Measurements from ENCODE around the gene NEK9.
"Not testable (repeated sequence)": the region's sequence is repeated elsewhere in the genome, so short reads cannot be mapped to it uniquely, and the experiment has no call there.

The NEK9 gene

DNA sequence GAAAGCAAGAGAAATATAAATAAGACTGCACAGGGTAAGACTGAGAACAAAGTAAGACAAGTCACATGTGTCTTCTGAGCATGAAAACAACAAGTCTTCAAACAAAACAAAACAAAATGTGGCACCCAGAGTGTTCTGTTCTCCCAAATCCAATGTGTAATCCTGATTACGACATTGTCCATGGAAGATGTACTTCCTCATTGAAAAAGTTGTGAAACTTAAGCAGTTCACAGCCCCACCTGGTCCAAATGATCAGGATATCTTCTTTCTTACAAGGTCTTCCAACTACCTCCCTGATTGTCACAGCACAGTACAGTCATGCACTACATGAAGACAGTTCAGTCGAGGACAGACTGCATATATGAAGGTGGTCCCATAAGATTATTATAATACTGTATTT, 23.3 kb upstream of the NEK9 start:
- no peak for DNase-seq

DNA sequence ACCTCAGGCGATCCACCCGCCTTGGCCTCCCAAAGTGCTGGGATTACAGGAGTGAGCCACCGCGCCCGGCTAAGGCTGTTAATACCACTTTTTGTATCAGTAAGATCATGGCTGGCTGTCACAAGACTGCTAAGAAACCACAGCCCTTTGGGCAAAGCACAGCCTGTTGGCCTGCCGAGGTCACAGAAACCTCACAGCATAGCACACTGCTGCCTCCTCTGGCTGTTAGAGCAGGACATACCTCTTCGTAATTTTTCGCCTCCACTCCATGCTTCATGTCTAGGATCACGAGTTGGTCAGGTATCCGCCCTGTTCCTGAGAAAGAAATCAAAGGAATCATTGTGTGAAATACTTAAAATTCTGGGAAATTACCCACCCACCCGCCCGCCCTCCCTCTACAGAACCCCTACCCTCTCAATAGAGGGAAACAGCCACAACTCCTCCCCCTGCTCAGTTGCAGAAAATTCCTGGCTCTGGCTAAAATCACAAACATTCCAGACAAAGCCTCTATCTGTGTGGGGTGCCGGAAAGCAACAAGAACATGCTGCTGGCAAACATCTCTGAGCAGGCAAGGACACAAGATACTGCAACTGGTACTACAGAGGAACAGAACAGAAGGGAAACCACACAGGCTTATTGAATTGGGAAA, 20.7 kb upstream of the NEK9 start:
- DNase-seq: no peak

More for the DNA sequence above, 23.3 kb upstream of the NEK9 start:
- in situ Hi-C loops (cut with MboI; ENCODE audit: low pct_unique_long_range_greater_than_20kb, low sequenced_read_pairs): no loop called here

DNA sequence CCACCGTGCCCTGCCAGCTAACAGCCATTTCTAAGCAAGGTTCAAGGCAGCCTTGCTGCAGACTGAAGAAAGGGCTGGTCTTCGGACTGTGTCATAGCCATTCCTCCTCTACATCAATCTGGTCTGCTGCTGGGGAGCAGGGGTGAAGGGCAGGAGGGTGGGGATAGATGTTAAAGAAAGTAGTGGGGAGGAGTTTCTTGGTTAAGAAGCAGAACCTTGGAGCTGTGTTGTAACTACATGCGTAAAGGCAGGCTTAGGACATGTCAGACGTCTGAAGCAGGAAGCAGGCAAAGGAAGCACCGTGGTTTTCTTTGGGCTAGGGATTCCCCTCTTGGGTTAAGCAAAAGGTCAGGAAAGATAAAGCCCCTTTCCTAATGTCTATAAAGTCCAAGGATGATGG, 18.1 kb upstream of the NEK9 start:
- in situ Hi-C loops (cut with MboI; ENCODE audit: low pct_unique_long_range_greater_than_20kb, low sequenced_read_pairs): loop anchor here (10.0 to 25.0 kb wide), 2 partner anchors 150 to 342 kb away; no protein-coding TSS in a partner anchor
- DNase-seq: peak; percentile 51

More for the DNA sequence above, 20.7 kb upstream of the NEK9 start:
- in situ Hi-C loops (cut with MboI; ENCODE audit: low pct_unique_long_range_greater_than_20kb, low sequenced_read_pairs): loop anchor here (10.0 to 25.0 kb wide), 2 partner anchors 147 to 340 kb away; no protein-coding TSS in a partner anchor

DNA sequence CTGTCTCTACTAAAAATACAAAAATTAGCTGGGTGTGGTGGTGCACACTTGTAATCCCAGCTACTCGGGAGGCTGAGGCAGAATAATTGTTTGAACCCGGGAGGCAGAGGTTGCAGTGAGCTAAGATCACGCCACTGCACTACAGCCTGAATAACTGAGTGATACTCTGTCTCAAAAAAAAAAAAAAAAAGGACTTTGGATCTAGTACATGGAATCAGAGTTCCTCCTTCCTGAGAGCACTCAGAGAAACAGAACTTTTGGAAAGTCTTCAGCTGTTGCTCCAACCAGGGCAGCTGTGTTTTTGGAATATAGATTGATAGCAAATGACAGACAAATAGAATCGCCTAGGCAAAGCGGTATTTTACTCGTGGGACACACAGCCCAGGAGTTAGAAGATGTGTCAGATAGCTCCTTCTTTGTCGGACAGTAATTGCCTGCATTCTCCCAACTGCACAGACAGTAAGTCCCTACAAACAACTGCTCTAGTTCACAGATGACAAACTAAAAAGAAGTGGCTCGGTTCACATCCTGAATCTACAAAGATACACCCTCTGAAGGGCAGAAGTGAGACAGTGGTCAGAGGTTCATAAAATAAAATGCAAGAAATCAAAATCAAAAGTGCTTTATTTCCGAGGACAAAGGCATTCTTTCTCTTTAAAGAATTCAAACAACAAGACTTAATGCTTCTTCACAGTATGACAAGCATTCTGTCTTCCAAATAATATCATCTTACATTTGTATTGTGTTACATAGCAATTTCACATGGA, 17.1 kb upstream of the NEK9 start:
- in situ Hi-C loops (cut with MboI; ENCODE audit: low pct_unique_long_range_greater_than_20kb, low sequenced_read_pairs): loop anchor here (10.0 to 25.0 kb wide), 2 partner anchors 151 to 343 kb away; no protein-coding TSS in a partner anchor
- DNase-seq: no peak

DNA sequence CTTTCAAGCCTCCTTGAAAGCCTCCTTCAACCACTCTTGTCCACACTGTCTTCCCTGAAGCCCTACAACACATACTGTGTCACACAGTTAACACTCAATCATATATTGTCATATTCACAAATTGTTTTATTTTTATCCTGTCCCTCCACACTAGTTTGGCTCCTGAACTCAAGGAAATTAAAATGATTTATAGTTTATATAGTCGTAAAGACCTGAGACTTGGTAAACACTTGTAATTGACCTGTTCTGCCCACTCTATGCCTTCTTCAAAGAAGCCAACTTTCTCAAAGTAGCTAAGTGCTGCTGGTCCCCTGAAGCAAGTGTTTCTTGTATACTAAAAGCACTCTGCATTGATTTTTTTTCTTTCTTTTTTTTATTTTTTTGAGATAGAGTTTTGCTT, 15.6 kb upstream of the NEK9 start:
- DNase-seq: no peak
- in situ Hi-C loops (cut with MboI; ENCODE audit: low pct_unique_long_range_greater_than_20kb, low sequenced_read_pairs): loop anchor here (10.0 to 25.0 kb wide), 2 partner anchors 152 to 345 kb away; no protein-coding TSS in a partner anchor

DNA sequence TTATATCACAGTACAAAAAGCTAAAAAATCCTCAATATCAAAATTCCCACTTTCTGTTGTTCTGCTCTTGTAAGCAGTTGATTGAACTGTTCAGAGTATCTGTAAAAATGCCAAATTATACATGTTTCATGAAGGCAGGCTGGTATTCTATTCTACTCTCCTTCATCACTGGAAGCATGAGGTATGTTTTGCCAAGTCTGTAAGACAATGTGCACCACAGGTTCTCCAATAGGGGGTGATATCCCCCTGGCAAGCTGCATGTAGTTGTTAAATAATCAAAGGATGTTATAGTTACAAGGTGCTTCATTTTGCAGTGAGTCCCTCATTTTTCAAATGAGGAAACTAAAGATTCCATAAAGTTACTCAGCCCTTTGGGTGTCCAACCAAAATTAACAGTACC, 15.1 kb upstream of the NEK9 start:
- in situ Hi-C loops (cut with MboI; ENCODE audit: low pct_unique_long_range_greater_than_20kb, low sequenced_read_pairs): loop anchor here (10.0 to 25.0 kb wide), 2 partner anchors 153 to 345 kb away; no protein-coding TSS in a partner anchor
- DNase-seq: peak; percentile 53

DNA sequence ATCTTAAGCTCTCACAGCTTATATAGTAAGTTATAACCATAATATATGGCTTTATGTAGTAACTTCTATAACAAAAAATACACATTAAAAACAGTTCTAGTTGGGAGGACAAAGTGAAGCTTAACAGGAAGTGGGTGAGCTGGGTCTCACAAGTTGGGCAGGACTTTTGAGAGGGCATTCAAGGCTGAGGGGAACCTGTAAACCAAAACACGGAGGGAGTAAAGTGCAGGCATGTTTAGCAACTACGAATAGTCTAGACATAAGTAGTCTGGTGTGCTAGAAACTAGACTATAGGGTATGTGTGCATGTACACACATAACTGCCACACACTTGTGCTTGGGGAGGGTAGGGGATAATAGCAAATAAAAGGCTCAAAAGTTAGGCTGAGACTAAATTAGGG, 14.2 kb upstream of the NEK9 start:
- DNase-seq: no peak
- in situ Hi-C loops (cut with MboI; ENCODE audit: low pct_unique_long_range_greater_than_20kb, low sequenced_read_pairs): loop anchor here (10.0 to 25.0 kb wide), 2 partner anchors 154 to 346 kb away; no protein-coding TSS in a partner anchor

DNA sequence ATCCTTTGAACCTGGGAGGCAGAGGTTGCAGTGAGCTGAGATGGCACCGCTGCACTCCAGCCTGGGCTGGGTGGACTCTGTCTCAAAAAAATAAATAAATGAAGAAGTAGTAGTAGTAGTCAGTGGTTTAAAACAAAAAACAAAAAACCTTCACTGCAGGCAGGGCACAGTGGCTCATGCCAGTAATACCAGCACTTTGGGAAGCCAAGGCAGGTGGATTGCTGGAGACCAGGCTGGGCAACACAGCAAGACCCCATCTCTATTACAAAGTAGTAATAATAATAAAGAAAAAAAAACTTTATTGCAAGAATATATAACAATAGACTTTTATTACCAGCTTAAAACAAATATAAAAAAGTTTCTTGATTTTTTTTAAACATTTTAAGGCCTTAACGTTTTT, 13.8 kb upstream of the NEK9 start:
- DNase-seq: no peak
- in situ Hi-C loops (cut with MboI; ENCODE audit: low pct_unique_long_range_greater_than_20kb, low sequenced_read_pairs): loop anchor here (10.0 to 25.0 kb wide), 2 partner anchors 154 to 347 kb away; no protein-coding TSS in a partner anchor

DNA sequence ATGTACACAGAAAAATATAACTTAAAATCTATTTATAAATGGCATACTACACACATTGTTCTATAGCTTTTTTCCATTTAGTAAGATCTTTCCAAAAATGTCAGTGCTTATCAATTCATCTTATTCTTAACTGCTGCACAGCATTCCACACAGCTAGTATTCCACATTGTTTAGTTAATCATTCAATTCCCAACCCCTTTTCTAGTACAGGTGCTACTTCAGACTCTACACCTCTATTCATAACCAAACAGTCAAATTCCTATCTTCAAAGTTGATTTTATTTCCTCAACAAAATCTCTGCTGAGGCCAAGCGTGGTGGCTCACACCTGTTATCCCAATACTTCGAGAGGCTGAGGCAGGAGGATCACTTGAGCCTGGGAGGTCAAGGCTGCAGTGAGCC, 12.3 kb upstream of the NEK9 start:
- DNase-seq: no peak
- in situ Hi-C loops (cut with MboI; ENCODE audit: low pct_unique_long_range_greater_than_20kb, low sequenced_read_pairs): loop anchor here (25.0 kb wide), 1 partner anchor 348 kb away; no protein-coding TSS in a partner anchor

DNA sequence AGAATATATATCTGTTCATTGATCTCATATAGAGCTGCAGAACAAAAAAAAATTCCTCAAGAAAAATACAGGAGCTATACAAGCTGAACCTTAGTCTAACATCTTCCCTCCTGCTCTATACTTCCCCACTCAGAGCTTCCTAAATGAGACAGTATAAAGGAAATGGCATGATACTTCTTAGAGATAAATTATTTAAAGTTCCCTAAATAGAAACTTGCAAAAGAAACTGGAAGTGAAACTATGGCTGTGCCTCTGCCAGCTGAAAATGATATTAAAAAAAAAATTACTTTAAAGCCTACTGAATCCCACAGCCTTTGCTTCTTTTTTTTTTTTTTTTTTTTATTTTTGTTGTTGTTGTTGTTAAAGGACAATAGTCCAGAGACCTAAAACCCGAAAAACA, 11.6 kb upstream of the NEK9 start:
- DNase-seq: peak; percentile 43
- in situ Hi-C loops (cut with MboI; ENCODE audit: low pct_unique_long_range_greater_than_20kb, low sequenced_read_pairs): loop anchor here (25.0 kb wide), 1 partner anchor 349 kb away; no protein-coding TSS in a partner anchor

DNA sequence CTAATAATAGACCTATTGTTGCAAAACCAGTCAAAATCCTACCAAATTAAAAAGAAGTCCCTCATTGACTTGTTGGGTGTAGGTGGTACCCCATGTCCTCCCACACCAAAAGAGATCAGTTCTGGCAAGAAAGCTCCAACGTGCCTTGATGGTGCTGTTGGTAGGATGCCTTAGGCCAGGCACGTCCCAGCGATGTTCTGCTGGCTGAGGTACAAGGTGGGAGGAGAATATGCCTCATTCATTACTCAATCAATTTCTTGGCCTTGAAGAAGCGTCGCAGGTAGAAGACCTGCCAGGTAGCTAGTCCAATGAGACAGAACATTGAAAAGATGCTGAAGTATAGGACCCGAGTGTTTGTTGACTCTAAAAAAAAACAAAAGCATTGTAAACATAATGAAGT, 7.8 kb upstream of the NEK9 start:
- DNase-seq: no peak
- in situ Hi-C loops (cut with MboI; ENCODE audit: low pct_unique_long_range_greater_than_20kb, low sequenced_read_pairs): loop anchor here (25.0 kb wide), 1 partner anchor 353 kb away; no protein-coding TSS in a partner anchor

DNA sequence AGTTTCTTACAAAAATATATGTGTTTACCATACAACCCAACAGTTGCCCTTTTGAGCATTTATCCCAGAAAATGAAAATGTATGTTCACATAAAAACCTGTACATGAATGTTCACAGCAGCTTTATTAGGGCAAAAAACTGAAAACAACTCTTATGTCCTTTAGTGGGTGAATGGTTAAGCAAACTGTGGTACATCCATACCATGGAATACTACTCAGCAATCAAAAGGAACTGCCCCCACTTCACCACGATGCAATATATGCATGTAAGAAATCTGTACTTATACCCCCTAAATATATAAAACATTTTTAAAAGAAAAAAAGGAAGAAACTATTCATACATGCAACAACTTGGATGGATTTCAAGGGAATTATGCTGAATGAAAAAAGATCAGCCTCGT, 6.7 kb upstream of the NEK9 start:
- no peak for DNase-seq
- in situ Hi-C loops (cut with MboI; ENCODE audit: low pct_unique_long_range_greater_than_20kb, low sequenced_read_pairs): loop anchor here (25.0 kb wide), 1 partner anchor 354 kb away; no protein-coding TSS in a partner anchor

DNA sequence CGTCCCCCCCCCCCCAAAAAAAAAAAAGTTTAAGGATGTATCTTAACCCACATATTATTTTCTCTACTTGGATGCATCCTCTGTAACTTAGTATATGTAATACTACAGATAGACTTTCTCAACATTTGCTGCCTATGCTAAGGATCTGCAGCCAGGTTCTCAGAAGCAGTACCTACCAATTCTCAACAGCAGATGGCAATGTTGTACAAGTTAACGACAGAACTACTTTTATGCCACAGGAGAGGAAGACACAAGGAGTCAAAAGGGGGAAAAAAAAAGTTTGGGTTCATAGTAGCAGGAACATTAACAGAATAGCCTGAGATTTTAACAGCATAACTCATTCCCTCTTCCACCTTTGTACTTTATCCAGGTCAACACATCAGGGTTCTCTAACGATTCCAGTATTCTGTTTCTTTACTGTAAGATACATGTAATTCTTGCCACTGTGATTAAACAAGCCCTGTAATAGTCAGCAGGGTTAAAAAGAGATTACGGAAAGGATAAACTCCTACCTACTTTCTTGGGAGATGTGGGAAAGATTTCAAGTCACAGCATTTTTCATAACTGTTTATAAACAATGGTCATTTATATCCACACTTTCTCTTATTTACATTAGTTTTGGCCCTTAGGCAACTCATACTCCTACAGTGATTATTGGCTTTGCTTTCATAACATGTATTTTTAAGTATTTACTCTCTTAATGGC, 5.7 kb upstream of the NEK9 start:
- in situ Hi-C loops (cut with MboI; ENCODE audit: low pct_unique_long_range_greater_than_20kb, low sequenced_read_pairs): loop anchor here (25.0 kb wide), 1 partner anchor 355 kb away; no protein-coding TSS in a partner anchor
- DNase-seq: peak; percentile 92

DNA sequence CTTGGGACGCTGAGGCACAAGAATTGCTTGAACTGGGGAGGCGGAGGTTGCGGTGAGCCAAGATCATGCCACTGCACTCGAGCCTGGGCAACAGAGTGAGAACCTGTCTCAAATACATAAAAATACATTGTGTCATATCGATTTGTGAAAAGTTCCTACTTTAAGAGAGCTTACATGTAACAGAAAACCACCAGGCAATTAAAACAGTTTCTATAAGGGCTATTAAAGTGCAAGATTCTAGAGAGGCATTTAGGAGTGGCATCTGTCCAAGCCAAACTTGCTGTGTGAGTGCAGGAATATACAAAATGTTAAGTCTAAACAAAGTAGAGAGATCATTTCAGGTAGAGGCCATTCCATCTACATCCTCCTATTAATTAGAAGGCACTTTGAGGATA, 1.7 kb upstream of the NEK9 start:
- DNase-seq: no peak
- in situ Hi-C loops (cut with MboI; ENCODE audit: low pct_unique_long_range_greater_than_20kb, low sequenced_read_pairs): loop anchor here (25.0 kb wide), 1 partner anchor 359 kb away; no protein-coding TSS in a partner anchor

DNA sequence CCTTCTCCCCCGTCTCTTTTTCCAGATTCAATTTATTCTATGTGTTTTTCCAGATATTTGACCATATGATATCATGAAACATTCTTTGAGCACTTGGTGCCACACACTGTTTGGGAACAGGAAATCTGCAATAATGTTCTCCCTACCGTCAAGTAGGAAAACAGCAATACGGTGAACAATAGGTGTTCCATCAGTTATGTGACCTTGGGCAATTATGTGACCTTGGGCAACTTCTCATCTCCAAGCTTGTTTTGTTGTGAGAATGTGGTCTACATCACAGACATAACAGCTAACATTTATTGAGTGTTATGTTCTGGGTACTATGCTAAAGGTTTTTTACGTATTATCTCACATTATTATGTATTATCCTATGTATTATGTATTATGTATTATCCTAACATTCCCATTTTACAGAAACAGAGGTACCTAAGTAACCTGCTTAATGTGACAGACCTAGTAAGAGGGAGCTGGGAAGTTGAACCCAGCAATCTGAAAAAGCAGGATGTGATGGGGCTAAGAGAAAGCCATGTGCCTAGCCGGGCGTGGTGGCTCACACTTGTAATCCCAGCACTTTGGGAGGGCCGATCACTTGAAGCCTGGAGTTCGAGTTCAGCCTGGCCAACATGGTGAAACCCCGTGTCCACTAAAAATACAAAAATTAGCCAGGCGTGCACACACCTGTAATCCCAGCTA, 1.2 kb upstream of the NEK9 start:
- in situ Hi-C loops (cut with MboI; ENCODE audit: low pct_unique_long_range_greater_than_20kb, low sequenced_read_pairs): loop anchor here (25.0 kb wide), 1 partner anchor 359 kb away; no protein-coding TSS in a partner anchor
- no peak for DNase-seq

DNA sequence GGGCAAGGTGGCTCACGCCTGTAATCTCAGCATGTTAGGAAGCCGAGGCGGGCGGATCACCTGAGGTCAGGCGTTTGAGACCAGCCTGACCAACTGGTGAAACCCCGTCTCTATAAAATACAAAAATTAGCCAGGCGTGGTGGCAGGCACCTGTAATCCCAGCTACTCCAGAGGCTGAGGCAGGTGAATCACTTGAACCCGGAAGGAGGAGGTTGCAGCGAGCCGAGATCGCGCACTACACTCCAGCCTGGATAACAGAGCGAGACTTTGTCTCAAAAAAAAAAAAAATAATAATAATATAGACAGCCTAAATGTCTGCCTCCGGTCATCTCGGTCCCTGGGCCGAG, 599 bp upstream of the NEK9 start:
- not testable (repeated sequence) for DNase-seq
- in situ Hi-C loops (cut with MboI; ENCODE audit: low pct_unique_long_range_greater_than_20kb, low sequenced_read_pairs): loop anchor here (25.0 kb wide), 1 partner anchor 360 kb away; no protein-coding TSS in a partner anchor

DNA sequence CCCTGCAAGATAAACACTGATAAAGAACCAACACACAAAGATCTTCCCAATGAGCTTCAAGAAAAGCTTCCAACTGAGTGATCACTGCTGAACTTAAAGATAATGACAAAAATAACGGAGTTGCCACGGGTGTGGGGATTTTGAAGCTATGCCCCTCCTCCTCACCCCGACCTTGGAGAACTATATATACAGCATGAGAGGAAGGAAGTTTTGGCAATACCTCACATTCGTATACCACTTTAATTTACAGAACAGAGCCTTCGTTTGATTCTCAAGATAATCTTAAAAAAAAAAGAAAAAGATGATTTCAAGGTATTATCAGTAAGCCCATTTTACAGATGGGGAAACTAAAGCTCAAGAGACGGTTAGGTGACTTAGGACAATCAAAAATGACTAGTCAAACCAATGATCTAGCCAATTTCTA, 715 bp downstream of the NEK9 start:
- in situ Hi-C loops (cut with MboI; ENCODE audit: low pct_unique_long_range_greater_than_20kb, low sequenced_read_pairs): loop anchor here (25.0 kb wide), 1 partner anchor 361 kb away; no protein-coding TSS in a partner anchor
- DNase-seq: peak; percentile 50

DNA sequence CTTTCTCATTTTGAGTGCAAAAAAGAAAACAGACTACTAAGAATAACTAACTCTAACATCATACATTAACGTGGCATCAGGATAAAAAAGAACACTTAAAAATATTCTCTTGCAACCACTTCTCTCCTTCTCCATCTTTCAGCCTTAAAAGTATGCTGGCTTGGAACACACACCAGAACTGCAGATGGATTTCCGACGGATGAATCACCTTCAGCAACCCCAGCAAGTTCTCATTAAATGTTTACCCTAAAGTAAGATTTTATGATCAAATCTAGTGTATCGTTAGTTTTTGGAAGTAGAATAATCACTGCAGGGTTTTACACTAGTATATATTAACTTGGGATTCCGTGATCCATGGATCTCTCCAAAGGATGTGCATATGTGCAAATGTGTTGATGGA, 1.2 kb downstream of the NEK9 start:
- DNase-seq: no peak
- in situ Hi-C loops (cut with MboI; ENCODE audit: low pct_unique_long_range_greater_than_20kb, low sequenced_read_pairs): loop anchor here (25.0 kb wide), 1 partner anchor 362 kb away; no protein-coding TSS in a partner anchor
